ENCODE results near the gene PIGR.

The PIGR gene

DNA sequence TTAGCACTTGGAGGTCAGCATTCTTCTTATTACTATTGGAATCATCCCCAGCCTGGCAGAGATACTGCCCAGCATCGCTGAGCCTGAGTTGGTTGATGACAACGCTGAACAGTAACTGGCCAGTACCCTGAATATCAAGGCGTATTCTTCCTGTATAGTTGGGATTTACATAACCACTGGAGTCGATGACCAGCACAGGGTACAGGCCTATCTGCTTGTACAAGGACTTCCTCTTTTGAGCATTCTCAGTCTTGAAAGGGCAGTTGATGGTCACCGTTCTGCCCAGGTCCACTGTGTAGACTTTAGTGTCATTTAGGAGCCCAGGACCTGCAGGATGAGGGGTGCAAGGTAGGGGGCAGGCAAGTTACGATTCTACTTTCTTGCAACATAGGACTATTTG is 8.8 kb downstream of the PIGR start:
- TF ChIP-seq ESRRG (CRISPR knock-in tag; IDR thresholded peaks at IDR 0.05) (no peak), RARB (CRISPR knock-in tag; IDR thresholded peaks at IDR 0.05) (no peak), OSR1 (CRISPR knock-in tag; IDR thresholded peaks at IDR 0.05) (no peak), ISL1 (CRISPR knock-in tag; IDR thresholded peaks at IDR 0.05) (no peak), ZNF8 (CRISPR knock-in tag; IDR thresholded peaks at IDR 0.05) (no peak), CSDC2 (CRISPR knock-in tag; IDR thresholded peaks at IDR 0.05) (no peak), SNAI2 (CRISPR knock-in tag; IDR thresholded peaks at IDR 0.05) (no peak), PPARA (CRISPR knock-in tag; IDR thresholded peaks at IDR 0.05; ENCODE audit: borderline replicate concordance) (no peak), ZFP30 (CRISPR knock-in tag; IDR thresholded peaks at IDR 0.05) (no peak), ARNTL (CRISPR knock-in tag; IDR thresholded peaks at IDR 0.05; ENCODE audit: borderline replicate concordance, low read depth) (no peak), POU6F1 (CRISPR knock-in tag; IDR thresholded peaks at IDR 0.05; ENCODE audit: borderline replicate concordance, low read depth) (no peak), ZNF565 (CRISPR knock-in tag; conservative IDR thresholded peaks at IDR 0.05; ENCODE audit: low read depth) (no peak), CSRNP3 (CRISPR knock-in tag; IDR thresholded peaks at IDR 0.05) (no peak)
- TF ChIP-seq, protein P1, sequence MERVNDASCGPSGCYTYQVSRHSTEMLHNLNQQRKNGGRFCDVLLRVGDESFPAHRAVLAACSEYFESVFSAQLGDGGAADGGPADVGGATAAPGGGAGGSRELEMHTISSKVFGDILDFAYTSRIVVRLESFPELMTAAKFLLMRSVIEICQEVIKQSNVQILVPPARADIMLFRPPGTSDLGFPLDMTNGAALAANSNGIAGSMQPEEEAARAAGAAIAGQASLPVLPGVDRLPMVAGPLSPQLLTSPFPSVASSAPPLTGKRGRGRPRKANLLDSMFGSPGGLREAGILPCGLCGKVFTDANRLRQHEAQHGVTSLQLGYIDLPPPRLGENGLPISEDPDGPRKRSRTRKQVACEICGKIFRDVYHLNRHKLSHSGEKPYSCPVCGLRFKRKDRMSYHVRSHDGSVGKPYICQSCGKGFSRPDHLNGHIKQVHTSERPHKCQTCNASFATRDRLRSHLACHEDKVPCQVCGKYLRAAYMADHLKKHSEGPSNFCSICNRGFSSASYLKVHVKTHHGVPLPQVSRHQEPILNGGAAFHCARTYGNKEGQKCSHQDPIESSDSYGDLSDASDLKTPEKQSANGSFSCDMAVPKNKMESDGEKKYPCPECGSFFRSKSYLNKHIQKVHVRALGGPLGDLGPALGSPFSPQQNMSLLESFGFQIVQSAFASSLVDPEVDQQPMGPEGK (CRISPR knock-in tag; IDR thresholded peaks at IDR 0.05; ENCODE audit: borderline replicate concordance), result no peak
- ATAC-seq, result no peak

DNA sequence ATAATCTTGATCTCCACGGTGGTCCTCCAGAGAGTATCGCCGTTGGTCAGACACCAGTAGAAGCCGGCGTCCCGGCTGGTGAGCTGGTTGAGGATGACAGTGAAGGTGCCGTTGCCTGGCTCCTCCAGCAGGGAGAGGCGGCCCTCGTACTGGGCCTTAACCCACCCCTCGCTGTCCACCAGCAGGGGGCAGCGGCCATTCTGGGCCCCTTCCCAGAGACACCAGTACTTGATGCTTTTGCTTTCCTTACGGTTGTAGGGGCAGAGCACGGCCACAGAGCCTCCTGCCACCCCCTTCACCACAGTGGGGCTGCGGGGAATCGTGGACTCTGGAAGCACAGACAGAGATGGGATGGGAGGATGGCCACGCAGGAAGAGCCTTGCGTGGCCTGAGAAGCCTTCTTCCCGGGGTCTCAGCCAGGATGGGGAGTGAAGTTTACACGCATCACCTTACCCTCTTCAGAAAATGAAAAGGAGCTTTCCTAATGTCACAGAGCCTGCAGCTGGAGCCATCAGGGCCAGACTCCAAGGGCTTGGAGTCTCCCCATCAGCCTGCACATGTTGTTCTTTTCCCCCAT is 10.7 kb downstream of the PIGR start:
- ATAC-seq, result peak; percentile 88
- TF ChIP-seq RARB (CRISPR knock-in tag; IDR thresholded peaks at IDR 0.05), result no peak

GRCh38 chr1:206933333-206933945 is 12.8 kb downstream of the PIGR start:
- no peak for TF ChIP-seq POU6F1 (CRISPR knock-in tag; IDR thresholded peaks at IDR 0.05; ENCODE audit: borderline replicate concordance, low read depth)
- TF ChIP-seq ESRRG (CRISPR knock-in tag; IDR thresholded peaks at IDR 0.05), result no peak
- no peak for TF ChIP-seq OSR1 (CRISPR knock-in tag; IDR thresholded peaks at IDR 0.05)
- no peak for TF ChIP-seq ZFP30 (CRISPR knock-in tag; IDR thresholded peaks at IDR 0.05)
- TF ChIP-seq GLIS3 (CRISPR knock-in tag; IDR thresholded peaks at IDR 0.05), result no peak
- TF ChIP-seq ZNF70 (CRISPR knock-in tag; IDR thresholded peaks at IDR 0.05), result no peak
- no peak for TF ChIP-seq ZNF565 (CRISPR knock-in tag; conservative IDR thresholded peaks at IDR 0.05; ENCODE audit: low read depth)
- no peak for TF ChIP-seq TOX (CRISPR knock-in tag; IDR thresholded peaks at IDR 0.05; ENCODE audit: borderline replicate concordance)
- no peak for TF ChIP-seq TCF4 (CRISPR knock-in tag; IDR thresholded peaks at IDR 0.05; ENCODE audit: borderline replicate concordance)
- TF ChIP-seq SNAI2 (CRISPR knock-in tag; IDR thresholded peaks at IDR 0.05), result no peak
- no peak for TF ChIP-seq ISL1 (CRISPR knock-in tag; IDR thresholded peaks at IDR 0.05)
- no peak for TF ChIP-seq CSRNP3 (CRISPR knock-in tag; IDR thresholded peaks at IDR 0.05)
- TF ChIP-seq, protein P2, sequence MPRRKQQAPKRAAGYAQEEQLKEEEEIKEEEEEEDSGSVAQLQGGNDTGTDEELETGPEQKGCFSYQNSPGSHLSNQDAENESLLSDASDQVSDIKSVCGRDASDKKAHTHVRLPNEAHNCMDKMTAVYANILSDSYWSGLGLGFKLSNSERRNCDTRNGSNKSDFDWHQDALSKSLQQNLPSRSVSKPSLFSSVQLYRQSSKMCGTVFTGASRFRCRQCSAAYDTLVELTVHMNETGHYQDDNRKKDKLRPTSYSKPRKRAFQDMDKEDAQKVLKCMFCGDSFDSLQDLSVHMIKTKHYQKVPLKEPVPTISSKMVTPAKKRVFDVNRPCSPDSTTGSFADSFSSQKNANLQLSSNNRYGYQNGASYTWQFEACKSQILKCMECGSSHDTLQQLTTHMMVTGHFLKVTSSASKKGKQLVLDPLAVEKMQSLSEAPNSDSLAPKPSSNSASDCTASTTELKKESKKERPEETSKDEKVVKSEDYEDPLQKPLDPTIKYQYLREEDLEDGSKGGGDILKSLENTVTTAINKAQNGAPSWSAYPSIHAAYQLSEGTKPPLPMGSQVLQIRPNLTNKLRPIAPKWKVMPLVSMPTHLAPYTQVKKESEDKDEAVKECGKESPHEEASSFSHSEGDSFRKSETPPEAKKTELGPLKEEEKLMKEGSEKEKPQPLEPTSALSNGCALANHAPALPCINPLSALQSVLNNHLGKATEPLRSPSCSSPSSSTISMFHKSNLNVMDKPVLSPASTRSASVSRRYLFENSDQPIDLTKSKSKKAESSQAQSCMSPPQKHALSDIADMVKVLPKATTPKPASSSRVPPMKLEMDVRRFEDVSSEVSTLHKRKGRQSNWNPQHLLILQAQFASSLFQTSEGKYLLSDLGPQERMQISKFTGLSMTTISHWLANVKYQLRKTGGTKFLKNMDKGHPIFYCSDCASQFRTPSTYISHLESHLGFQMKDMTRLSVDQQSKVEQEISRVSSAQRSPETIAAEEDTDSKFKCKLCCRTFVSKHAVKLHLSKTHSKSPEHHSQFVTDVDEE (CRISPR knock-in tag; IDR thresholded peaks at IDR 0.05), result no peak
- ATAC-seq, result peak; percentile 46

Data from SK-N-SH treated with all-trans-retinoic acid at 6 μM for 48 hours (cell line).